Suprapubic skin (tissue), 4 donors: Measurements from ENCODE around the gene TCTA. TPM values are rescaled to one million over a fixed set of nuclear protein-coding genes. Genes with fewer than 3 reads are reported as not detected.
A peak's percentile ranks its signal among the peaks of the same experiment; 100 is the strongest.

ENCODE experiments used
- DNase-seq, 2 donors: peaks; one replicate each; pipeline ENCODE4 v3.0.0-alpha.2; 2019; ENCODE audit warnings: low spot score in 2 of 2
- H3K27ac ChIP-seq: fragments of 200-600 bp; sonication (generic); one replicate; pipeline ENCODE4 v1.5.1; 2019
- H3K27me3 ChIP-seq: fragments of 200-600 bp; sonication (generic); one replicate; pipeline ENCODE4 v1.5.1; 2019
- H3K36me3 ChIP-seq: fragments of 200-600 bp; sonication (generic); one replicate; pipeline ENCODE4 v1.5.1; 2019
- H3K4me1 ChIP-seq: fragments of 200-600 bp; sonication (generic); one replicate; pipeline ENCODE4 v1.5.1; 2019
- H3K4me3 ChIP-seq: fragments of 200-600 bp; sonication (generic); one replicate; pipeline ENCODE4 v1.5.1; 2019; ENCODE audit warnings: mild to moderate bottlenecking
- H3K9me3 ChIP-seq: fragments of 200-600 bp; sonication (generic); one replicate; pipeline ENCODE4 v1.5.1; 2019
- CTCF ChIP-seq, 2 donors: fragments of 200-600 bp in 1 of 2; fragments of 450-650 bp in 1 of 2; sonication (generic) in 1 of 2; IDR thresholded peaks; one replicate each; pipeline ENCODE4 v1.5.1; 2016 to 2019; ENCODE audit warnings: antibody characterized with exemption in 2 of 2, mild to moderate bottlenecking in 1 of 2, moderate library complexity in 1 of 2
- EP300 ChIP-seq: sonication (generic); formaldehyde crosslinking; IDR thresholded peaks from one replicate; pipeline ENCODE4 v1.6.1; 2017; ENCODE audit warnings: antibody characterized with exemption
- POLR2A ChIP-seq, 2 donors: fragments of 450-650 bp; IDR thresholded peaks; one replicate each; pipeline ENCODE4 v1.6.1; 2017; ENCODE audit warnings: antibody characterized with exemption in 2 of 2, mild to moderate bottlenecking in 2 of 2, moderate library complexity in 2 of 2
- POLR2AphosphoS5 ChIP-seq, 3 donors: sonication (generic); formaldehyde crosslinking; IDR thresholded peaks; one replicate each; pipeline ENCODE4 v1.6.1; 2017; ENCODE audit warnings: antibody characterized with exemption in 3 of 3
- WGBS: methylation state at CpG from one replicate; pipeline ENCODE4 v1.1.5; 2018; 5-methylcytosine and 5-hydroxymethylcytosine counted together
- total RNA-seq, 4 donors: library from RNA; depleted of rRNA; stranded (reverse); fragments of >200 nt; gene quantifications; one replicate each; pipeline ENCODE4 v1.1.0, GENCODE V29; 2016

The TCTA gene
- total RNA-seq: 10 to 100 TPM; 10.8 to 25.5 (median 19.6) TPM

- TF ChIP-seq POLR2A (IDR thresholded peaks at IDR 0.05) (peak; percentile 36 to 88), CTCF (IDR thresholded peaks at IDR 0.05) (no peak), EP300 (no peak), POLR2AphosphoS5 (IDR thresholded peaks at IDR 0.05) (peak; percentile 74 to 98 (median 90))
Measured at GRCh38 chr3:49411968-49412631, at the start of gene TCTA, which contains the start of gene RHOA. Gene TCTA (plus strand): TSS chr3:49412423. CDS start chr3:49412427, 4 bp downstream. Gene RHOA (minus strand): TSS chr3:49411976. CDS start chr3:49375589, 36,387 bp downstream.

GRCh38 chr3:49362561-49362960 lies 49.7 kb upstream of the TCTA start:
- Histone ChIP-seq H3K9me3 (no peaks in the 10 kb centered on the region), H3K36me3 (peaks cover 82% of the 10 kb centered on the region), H3K4me1 (peaks cover 15% of the 10 kb centered on the region), H3K4me3 (no peak overlapping the region), H3K27ac (no peak overlapping the region), H3K27me3 (no peaks in the 10 kb centered on the region)
- no peak for DNase-seq
- 81% methylated on average over 3 of the region's 3 CpGs for WGBS
- TF ChIP-seq POLR2A (IDR thresholded peaks at IDR 0.05): no peak
- TF ChIP-seq EP300: no peak
- TF ChIP-seq POLR2AphosphoS5 (IDR thresholded peaks at IDR 0.05): no peak
- TF ChIP-seq CTCF (IDR thresholded peaks at IDR 0.05): no peak

More at GRCh38 chr3:49411968-49412631, at the start of gene TCTA, which contains the start of gene RHOA:
- peak; percentile 100 for DNase-seq
- Histone ChIP-seq H3K4me3 (peak within 1 kb of the TSS; percentile 91), H3K27me3 (no peaks in the 10 kb centered on the region), H3K36me3 (peaks cover 8% of the 10 kb centered on the region), H3K9me3 (no peaks in the 10 kb centered on the region), H3K27ac (peak within 1 kb of the TSS; percentile 99), H3K4me1 (peaks cover 59% of the 10 kb centered on the region)
- 2% methylated on average over 9 of the region's 62 CpGs for WGBS

- no peaks in the 10 kb centered on the region for H3K9me3 ChIP-seq
- WGBS: 79% methylated on average over 6 of the region's 6 CpGs
- TF ChIP-seq POLR2A (IDR thresholded peaks at IDR 0.05) (no peak), EP300 (no peak), POLR2AphosphoS5 (IDR thresholded peaks at IDR 0.05) (no peak), CTCF (IDR thresholded peaks at IDR 0.05) (no peak)
- no peak overlapping the region for H3K4me3 ChIP-seq
- no peak overlapping the region for H3K27ac ChIP-seq
- DNase-seq: no peak
- peaks cover 90% of the 10 kb centered on the region for H3K36me3 ChIP-seq
- no peaks in the 10 kb centered on the region for H3K4me1 ChIP-seq
- H3K27me3 ChIP-seq: no peaks in the 10 kb centered on the region
Measured at GRCh38 chr3:49370585-49371290, 41.5 kb upstream of the TCTA start.

- peaks cover 79% of the 10 kb centered on the region for H3K36me3 ChIP-seq
- H3K4me1 ChIP-seq: peaks cover under 1% of the 10 kb centered on the region
- DNase-seq: no peak
- TF ChIP-seq CTCF (IDR thresholded peaks at IDR 0.05) (no peak), POLR2A (IDR thresholded peaks at IDR 0.05) (no peak), EP300 (no peak), POLR2AphosphoS5 (IDR thresholded peaks at IDR 0.05) (no peak)
- H3K4me3 ChIP-seq: no peak overlapping the region
- no peaks in the 10 kb centered on the region for H3K27me3 ChIP-seq
- H3K27ac ChIP-seq: no peak overlapping the region
- H3K9me3 ChIP-seq: no peaks in the 10 kb centered on the region
Measured at GRCh38 chr3:49371946-49372345, 40.3 kb upstream of the TCTA start.

GRCh38 chr3:49377483-49377882 lies 34.7 kb upstream of the TCTA start:
- DNase-seq: no peak
- Histone ChIP-seq H3K4me3 (no peak overlapping the region), H3K4me1 (peaks cover 24% of the 10 kb centered on the region), H3K27me3 (no peaks in the 10 kb centered on the region), H3K9me3 (no peaks in the 10 kb centered on the region), H3K27ac (peak overlapping the region; percentile 8), H3K36me3 (peaks cover 26% of the 10 kb centered on the region)
- 63% methylated on average over 1 of the region's 1 CpG for WGBS
- TF ChIP-seq POLR2AphosphoS5 (IDR thresholded peaks at IDR 0.05): no peak
- TF ChIP-seq POLR2A (IDR thresholded peaks at IDR 0.05): no peak
- TF ChIP-seq CTCF (IDR thresholded peaks at IDR 0.05): no peak
- TF ChIP-seq EP300: no peak
